Measurements from ENCODE around the gene ADAP1. TPM values are rescaled to one million over a fixed set of nuclear protein-coding genes. Genes with fewer than 3 reads are reported as not detected.

ADAP1 gene
- total RNA-seq, 1 donor from 2014 or later: 5.9 TPM

GRCh38 chr7:988963-989529 is 34.6 kb upstream of the ADAP1 start:
- no peak for DNase-seq

GRCh38 chr7:988426-988911 is 34.0 kb upstream of the ADAP1 start:
- no peak for DNase-seq

DNA sequence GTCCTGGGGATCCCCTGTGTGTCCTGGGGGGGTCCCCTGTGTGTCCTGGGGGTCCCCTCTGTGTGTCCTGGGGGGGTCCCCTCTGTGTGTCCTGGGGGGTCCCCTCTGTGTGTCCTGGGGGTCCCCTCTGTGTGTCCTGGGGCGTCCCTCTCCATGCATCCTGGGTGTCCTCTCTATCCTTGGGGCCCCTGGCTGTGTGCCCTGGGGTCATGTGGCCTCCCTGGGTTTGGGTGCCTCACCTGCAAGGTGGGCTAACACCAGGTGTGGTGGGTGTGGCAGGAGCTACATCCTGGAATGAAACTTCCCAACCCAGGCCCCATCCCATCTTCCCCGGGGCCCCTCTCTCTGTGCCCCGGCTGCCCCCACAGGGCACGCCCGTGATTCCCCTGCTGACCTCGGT is 33.4 kb upstream of the ADAP1 start:
- DNase-seq: no peak

GRCh38 chr7:986766-987751 is 32.6 kb upstream of the ADAP1 start:
- DNase-seq: no peak

GRCh38 chr7:985915-986741 is 31.6 kb upstream of the ADAP1 start:
- no peak for DNase-seq

- no peak for DNase-seq
Observed at GRCh38 chr7:985127-985416, 30.6 kb upstream of the ADAP1 start.

GRCh38 chr7:984361-985126 is 30.1 kb upstream of the ADAP1 start:
- DNase-seq: no peak

DNA sequence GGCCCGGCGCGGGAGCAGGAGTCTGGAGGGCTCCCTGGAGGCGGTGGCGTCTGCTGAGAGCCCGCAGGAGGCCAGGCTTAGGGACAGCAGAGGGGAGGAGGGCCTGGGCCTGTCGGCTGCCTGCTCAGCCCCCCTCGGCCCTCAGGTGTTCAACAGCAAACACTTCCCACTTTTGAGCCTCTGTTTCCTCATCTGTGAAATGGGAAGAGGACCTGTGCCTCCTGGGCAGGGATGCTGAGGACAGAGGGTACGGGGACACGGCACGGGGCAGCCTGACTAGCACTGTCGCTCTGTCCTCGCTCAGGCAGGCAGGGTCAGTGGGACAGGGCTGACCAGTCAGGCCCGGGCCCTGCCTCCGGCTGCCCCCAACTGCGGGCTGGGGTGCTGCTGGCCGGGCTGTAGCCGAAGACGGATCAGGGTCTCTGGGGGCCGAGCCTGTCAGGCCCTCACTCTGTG is 29.2 kb upstream of the ADAP1 start:
- no peak for DNase-seq

- no peak for DNase-seq
Observed at GRCh38 chr7:983004-983615, 28.6 kb upstream of the ADAP1 start, which contains the start of gene CYP2W1. Gene CYP2W1 (plus strand): TSS chr7:983181. CDS start chr7:983212, 31 bp downstream.

DNA sequence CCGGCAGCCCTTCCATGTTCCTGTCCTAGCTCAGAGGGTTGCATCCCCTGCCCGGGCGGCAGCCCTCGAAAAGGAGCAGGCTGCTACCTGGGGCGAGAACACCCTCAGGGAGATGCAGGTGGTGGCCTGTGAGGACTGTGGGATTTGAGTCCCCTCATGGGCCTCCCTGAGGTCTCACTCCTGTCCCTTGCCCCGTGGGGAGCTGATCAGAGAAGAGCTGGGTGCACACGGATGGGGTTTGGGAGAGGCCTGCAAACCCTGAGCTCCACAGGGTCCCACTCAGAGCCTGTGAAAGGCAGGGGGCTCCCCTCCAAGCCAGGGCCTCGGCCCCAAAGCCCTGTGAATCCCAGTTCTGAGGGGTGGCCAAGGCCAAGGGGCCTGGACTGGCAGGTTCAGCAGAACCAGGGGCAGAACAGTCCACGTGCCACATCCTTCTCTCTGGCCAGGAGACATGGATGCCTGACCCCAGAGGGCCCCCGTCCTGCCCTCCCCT is 28.1 kb upstream of the ADAP1 start:
- no peak for DNase-seq

DNA sequence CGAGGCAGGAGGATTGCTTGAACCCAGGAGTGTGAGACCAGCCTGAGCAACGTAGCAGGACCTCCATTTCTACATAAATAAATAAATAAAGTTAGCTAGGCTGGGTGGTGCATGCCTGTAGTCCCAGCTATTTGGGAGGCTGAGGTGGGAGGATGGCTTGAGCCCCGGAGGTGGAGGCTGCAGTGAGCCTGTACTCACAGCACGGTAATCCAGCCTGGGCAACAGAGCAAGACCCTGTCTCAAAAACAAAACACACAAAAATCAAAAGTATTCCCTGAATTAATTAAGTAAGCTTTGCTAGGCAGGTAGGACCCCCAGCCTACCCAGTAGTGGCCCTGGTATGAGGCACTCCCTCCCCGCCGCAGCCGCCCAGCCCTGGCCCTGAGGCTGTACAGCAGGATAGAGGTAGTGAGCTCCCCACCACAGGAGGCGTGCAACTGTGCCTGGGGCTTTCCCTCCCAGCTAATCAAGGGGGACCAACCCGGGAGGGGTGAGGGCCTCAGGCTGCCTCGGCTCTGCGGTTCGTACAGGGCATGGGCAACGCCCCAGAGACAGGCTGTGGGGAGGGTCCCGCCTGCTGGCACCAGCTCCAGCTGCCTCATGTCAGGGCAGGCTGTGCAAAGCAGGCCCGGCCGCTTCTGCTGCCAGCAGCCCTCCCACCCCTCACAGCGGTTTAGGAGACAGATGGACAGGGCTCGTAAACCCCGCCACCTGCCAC is 27.5 kb upstream of the ADAP1 start:
- no peak for DNase-seq

DNA sequence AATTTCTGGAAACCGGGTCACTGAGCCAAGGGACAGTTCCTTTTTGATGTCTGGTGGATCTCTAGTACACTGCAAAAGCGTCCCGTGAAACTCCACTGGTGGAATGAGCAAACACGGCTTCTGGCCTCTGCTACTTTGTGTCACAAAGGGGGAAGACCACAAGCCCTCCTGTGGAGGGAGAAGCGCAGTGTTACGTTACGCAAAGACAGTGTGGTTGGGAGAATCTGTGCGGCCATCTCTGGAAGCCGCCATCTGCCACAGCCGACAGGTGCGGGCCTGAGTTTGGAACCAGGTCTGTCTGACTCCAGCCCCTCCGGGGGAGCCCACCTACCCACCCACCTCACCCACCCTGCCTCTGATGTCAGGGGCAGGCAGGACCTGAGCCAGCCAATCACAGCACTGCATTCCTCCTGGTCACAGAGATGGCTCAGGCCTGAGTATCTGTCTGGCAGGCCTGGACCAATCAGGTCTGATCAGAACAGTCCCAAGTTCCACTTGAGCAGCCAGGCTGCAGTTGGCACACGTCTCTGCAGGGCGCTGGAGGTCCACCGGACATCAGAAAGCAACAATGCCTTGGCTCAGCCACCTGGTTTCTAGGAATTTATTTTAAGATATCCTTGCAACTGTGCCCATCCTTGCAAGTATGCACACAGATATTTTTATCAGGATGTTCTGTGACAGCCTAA is 25.5 kb upstream of the ADAP1 start:
- DNase-seq: no peak

DNA sequence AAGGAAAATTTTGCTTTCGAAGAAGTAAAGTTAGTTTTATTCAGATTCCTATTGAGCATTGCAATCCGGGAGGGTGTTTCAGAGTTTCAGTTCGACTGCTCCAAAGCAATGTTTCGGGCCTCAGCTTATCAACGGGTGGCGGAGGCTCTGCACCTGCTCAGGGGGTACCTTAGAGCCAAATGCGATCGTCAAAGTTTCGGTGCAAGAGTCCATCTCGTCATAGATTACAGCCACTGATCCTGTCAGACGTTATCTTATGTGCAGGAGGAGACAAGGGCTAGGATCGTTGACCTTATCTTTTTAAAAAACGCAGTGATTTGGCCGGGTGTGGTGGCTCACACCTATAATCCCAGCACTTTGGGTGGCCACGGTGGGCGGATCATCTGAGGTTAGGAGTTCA is 24.7 kb upstream of the ADAP1 start:
- DNase-seq: no peak

DNA sequence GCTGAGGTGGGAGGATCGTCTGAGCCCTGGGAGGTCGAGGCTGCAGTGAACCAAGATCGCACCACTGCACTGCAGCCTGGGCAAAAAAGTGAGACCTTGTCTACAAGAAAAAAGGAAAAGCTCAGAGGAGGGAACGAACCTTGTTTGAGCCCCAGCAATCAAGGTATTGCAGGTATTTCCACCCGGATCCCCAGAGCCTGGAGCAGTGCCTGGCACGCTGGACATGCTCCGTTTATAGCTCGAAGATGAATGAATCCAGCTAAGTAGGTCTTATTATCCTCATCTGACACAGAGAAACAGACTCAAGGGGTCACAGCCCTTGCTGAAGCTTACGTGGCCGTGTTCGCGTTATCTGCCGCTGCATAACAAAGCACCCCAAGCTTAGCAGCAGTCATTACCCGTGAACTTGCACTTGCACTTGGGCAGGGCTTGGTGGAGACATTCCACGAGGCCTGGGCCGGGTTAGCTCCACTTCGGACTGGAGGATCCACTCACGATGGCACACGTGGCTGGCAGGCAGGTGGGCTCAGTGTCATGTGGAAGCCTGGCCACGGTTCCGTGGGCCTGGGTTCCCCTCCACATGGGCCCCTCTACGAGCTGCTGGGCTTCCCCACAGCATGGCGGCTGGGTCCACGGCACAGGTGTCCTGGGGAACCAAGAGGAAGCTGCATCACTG is 24.1 kb upstream of the ADAP1 start:
- DNase-seq: no peak

- no peak for DNase-seq
Observed at GRCh38 chr7:978049-978346, 23.5 kb upstream of the ADAP1 start.

- DNase-seq: no peak
Observed at GRCh38 chr7:977326-978048, 23.0 kb upstream of the ADAP1 start.

DNA sequence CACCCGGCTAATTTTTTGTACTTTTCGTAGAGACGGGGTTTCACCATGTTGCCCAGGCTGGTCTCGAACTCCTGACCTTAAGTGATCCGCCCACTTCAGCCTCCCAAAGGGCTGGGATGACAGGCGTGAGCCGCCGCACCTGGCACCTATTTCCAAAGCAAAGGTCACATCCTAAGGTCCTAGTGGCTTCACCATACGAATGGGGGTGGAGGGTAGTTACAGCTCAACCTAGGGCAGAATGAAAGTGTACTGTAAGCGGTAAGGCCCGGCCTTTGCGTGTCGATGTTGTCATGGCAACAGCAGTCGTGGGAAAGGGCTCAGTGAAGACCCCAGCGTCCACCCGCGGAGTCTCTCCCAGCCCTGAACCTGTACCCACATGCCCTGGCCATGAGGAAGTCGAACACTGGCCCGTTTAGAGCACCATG is 22.4 kb upstream of the ADAP1 start:
- no peak for DNase-seq

DNA sequence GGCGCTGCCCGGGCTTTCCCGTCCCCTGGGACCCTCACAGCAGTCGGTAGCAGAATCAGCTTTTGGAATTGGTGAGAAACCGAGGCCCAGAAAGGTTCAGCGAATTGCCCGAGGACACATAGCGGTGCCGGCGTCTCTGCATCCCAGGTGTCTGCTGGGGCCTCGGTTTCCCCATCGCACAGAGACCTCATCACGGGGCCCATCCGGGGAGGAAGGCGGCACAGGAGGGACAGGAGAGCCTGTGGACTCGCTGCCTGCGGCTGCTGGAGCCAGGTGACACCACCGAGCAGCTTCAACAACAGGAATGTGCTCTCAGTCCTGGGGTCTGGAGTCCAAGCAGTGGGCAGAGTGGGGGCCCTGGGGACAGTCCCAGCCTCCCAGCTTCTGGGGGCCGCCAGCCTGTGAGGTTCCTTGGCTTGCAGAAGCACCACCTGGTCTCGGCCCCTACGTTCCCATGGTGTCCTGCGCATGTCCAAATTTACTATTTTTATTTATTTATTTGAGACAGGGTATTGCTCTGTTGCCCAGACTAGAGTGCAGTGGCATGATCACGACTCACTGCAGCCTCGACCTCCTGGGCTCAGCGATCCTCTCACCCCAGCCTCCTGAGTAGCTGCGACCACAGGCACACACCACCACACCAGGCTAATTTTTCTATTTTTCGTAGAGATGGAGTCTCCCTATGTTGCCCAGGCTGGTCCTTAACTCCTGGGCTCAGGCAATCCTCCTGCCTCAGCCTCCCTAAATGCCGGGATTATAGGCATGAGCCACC is 21.4 kb upstream of the ADAP1 start:
- DNase-seq: no peak

All from skin of body (tissue), 2 donors.